Lung (tissue), 12 donors: Measurements from ENCODE around the gene WTAP. TPM values are rescaled to one million over a fixed set of nuclear protein-coding genes. Genes with fewer than 3 reads are reported as not detected.
A peak's percentile ranks its signal among the peaks of the same experiment; 100 is the strongest.

Experiments
- ATAC-seq: fragments of 200-7000 bp; cut with Tn5 transposase; one replicate; pipeline ENCODE4 v1.9.1; 2020; ENCODE audit warnings: moderate number of reproducible peaks; ENCODE audit not compliant: insufficient read depth, low FRiP score
- DNase-seq, 3 donors: peaks; one replicate each; pipeline ENCODE4 v3.0.0-alpha.2; 2013 to 2017
- H3K27ac ChIP-seq, 2 donors: one replicate each; pipeline ENCODE4 v1.5.1; 2013; ENCODE audit warnings: mild to moderate bottlenecking in 2 of 2, moderate library complexity in 2 of 2, control low read depth in 1 of 2, inconsistent platforms in 1 of 2, low read depth in 1 of 2, low read length in 1 of 2
- H3K27me3 ChIP-seq, 3 donors: one replicate each; pipeline ENCODE4 v1.5.1; 2013; ENCODE audit warnings: low read length in 2 of 3; ENCODE audit not compliant: control insufficient read depth in 3 of 3, insufficient read depth in 3 of 3
- H3K36me3 ChIP-seq, 4 donors: one replicate each; pipeline ENCODE4 v1.5.1; 2013; ENCODE audit warnings: low read length in 4 of 4, mild to moderate bottlenecking in 1 of 4, moderate library complexity in 1 of 4; ENCODE audit not compliant: control insufficient read depth in 4 of 4, insufficient read depth in 4 of 4
- H3K4me1 ChIP-seq, 5 donors: one replicate each; pipeline ENCODE4 v1.5.1; 2013; ENCODE audit warnings: low read length in 5 of 5, mild to moderate bottlenecking in 2 of 5, moderate library complexity in 1 of 5; ENCODE audit not compliant: control insufficient read depth in 5 of 5, insufficient read depth in 5 of 5
- H3K4me3 ChIP-seq: one replicate; pipeline ENCODE4 v1.5.1; 2013; ENCODE audit warnings: mild to moderate bottlenecking, control low read depth, moderate library complexity
- H3K9ac ChIP-seq, 2 donors: one replicate each; pipeline ENCODE4 v1.5.1; 2013; ENCODE audit warnings: low read length in 2 of 2, control low read depth in 1 of 2; ENCODE audit not compliant: insufficient read depth in 1 of 2
- H3K9me3 ChIP-seq, 4 donors: one replicate each; pipeline ENCODE4 v1.5.1; 2013; ENCODE audit warnings: low read length in 3 of 4, mild to moderate bottlenecking in 1 of 4, moderate library complexity in 1 of 4; ENCODE audit not compliant: control insufficient read depth in 4 of 4, insufficient read depth in 3 of 4
- WGBS, 2 donors: extraction: QIAGEN DNeasy Blood & Tissue Kit; methylation state at CpG; one replicate each; pipeline ENCODE4 v1.1.7; 2013; 5-methylcytosine and 5-hydroxymethylcytosine counted together
- polyA plus RNA-seq, 2 donors: library from polyadenylated mRNA; stranded (reverse); fragments of 200-250 nt; gene quantifications; one replicate each; pipeline ENCODE4 v1.2.1, GENCODE V29; 2013
- total RNA-seq, 2 donors: library from RNA; depleted of rRNA in 1 of 2; stranded (reverse); fragments of >200 nt in 1 of 2; gene quantifications; one replicate each; pipeline ENCODE4 v1.2.1, GENCODE V29; 2014 to 2021
- TF ChIP-seq, protein P1 (sequence below): IDR thresholded peaks from 2 replicates; pipeline ENCODE4 v1.5.1; 2012; ENCODE audit warnings: mild to moderate bottlenecking; ENCODE audit errors: control extremely low read depth, extremely low read depth
- donor health status: control.
- donor health status: control.
- donor health status: Bipolar disorder and iron deficiency.
- donor health status: healthy.
- donor health status: DM: yes; HTN: yes; CAD: no.

The WTAP gene
- total and polyA plus RNA-seq, 4 donors, result 70.8 to 145 (median 113) TPM

DNA sequence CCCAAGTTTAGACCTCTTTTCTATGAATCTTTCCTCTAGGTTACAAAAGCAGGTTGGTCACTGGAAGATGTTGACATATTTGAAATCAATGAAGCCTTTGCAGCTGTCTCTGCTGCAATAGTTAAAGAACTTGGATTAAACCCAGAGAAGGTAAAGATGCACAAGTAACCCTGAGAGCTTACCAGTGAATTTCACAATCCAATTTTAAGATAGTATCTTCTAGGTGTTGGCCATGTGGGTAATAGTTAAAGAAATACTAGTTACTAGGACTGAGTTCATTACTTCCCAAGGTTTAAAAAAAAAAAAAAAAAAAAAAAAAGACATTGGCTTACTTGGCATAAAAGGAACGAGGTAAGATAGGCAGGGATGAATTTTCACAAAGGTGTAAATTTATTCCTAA is 50.8 kb downstream of the WTAP start:
- ATAC-seq, result no peak
- Histone ChIP-seq H3K4me1 (no peaks in the 10 kb centered on the region), H3K9me3 (no peaks in the 10 kb centered on the region), H3K27ac (no peak overlapping the region), H3K4me3 (no peak overlapping the region), H3K36me3 (peaks cover 17 to 60% (median 26%) of the 10 kb centered on the region in 4 donors), H3K27me3 (no peaks in the 10 kb centered on the region), H3K9ac (no peak overlapping the region)
- TF ChIP-seq, protein P1, sequence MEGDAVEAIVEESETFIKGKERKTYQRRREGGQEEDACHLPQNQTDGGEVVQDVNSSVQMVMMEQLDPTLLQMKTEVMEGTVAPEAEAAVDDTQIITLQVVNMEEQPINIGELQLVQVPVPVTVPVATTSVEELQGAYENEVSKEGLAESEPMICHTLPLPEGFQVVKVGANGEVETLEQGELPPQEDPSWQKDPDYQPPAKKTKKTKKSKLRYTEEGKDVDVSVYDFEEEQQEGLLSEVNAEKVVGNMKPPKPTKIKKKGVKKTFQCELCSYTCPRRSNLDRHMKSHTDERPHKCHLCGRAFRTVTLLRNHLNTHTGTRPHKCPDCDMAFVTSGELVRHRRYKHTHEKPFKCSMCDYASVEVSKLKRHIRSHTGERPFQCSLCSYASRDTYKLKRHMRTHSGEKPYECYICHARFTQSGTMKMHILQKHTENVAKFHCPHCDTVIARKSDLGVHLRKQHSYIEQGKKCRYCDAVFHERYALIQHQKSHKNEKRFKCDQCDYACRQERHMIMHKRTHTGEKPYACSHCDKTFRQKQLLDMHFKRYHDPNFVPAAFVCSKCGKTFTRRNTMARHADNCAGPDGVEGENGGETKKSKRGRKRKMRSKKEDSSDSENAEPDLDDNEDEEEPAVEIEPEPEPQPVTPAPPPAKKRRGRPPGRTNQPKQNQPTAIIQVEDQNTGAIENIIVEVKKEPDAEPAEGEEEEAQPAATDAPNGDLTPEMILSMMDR, result no peak
- no peak for DNase-seq
- WGBS, 2 donors, result 78 to 89% methylated on average over 1 of the region's 1 CpG

DNA sequence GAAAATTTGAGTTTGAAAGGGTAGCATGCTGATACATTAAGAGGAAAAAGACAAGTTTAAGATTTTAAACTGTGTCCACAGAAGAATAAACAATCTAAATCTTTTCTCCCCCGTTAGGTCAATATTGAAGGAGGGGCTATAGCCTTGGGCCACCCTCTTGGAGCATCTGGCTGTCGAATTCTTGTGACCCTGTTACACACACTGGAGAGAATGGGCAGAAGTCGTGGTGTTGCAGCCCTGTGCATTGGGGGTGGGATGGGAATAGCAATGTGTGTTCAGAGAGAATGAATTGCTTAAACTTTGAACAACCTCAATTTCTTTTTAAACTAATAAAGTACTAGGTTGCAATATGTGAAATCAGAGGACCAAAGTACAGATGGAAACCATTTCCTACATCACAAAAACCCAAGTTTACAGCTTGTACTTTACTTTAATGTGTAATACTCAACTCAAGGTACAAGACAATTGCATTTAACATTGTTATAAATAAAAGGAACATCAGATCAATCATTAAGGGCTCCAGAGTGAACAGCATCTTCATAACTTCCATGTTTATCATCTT is 51.3 kb downstream of the WTAP start:
- WGBS, 2 donors, result 76 to 91% methylated on average over 3 of the region's 3 CpGs
- H3K4me3 ChIP-seq, result no peak overlapping the region
- H3K9me3 ChIP-seq, result no peaks in the 10 kb centered on the region
- DNase-seq, result no peak
- no peak for ATAC-seq
- H3K27me3 ChIP-seq, result no peaks in the 10 kb centered on the region
- no peak overlapping the region for H3K27ac ChIP-seq
- H3K36me3 ChIP-seq, result peaks cover 21 to 64% (median 29%) of the 10 kb centered on the region in 4 donors
- H3K9ac ChIP-seq, result no peak overlapping the region
- H3K4me1 ChIP-seq, result no peaks in the 10 kb centered on the region
- TF ChIP-seq, protein P1, result no peak

DNA sequence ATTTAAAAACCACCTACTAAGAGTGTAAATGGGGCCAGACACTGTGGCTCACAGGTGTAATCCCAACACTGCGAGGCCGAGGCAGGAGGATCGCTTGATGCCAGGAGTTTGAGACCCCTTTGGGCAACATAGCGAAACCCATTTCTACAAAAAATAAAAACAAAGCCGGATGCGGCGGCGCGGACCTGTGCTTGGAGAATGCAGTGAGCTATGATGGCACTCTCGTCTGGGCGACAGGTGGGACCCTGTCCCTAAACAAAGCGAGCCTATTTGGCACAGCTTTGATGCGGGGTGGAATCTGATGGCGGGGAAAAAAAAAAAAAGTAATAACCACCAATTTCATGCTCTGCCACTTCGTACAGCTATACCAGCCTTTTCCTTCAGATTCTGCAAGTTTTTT is 61.0 kb downstream of the WTAP start:
- no peak for DNase-seq
- Histone ChIP-seq H3K9ac (peak overlapping the region; percentile 59 to 93), H3K27ac (no peak overlapping the region), H3K9me3 (no peaks in the 10 kb centered on the region), H3K4me1 (peaks cover 7 to 27% (median 9%) of the 10 kb centered on the region in 5 donors), H3K27me3 (no peaks in the 10 kb centered on the region), H3K36me3 (peaks cover 11 to 41% (median 21%) of the 10 kb centered on the region in 4 donors), H3K4me3 (peak overlapping the region; percentile 90)
- 32 to 58% methylated on average over 15 of the region's 15 CpGs for WGBS, 2 donors
- TF ChIP-seq, protein P1, result no peak
- ATAC-seq, result no peak
